ENCODE data around the gene SMYD3.

DNA sequence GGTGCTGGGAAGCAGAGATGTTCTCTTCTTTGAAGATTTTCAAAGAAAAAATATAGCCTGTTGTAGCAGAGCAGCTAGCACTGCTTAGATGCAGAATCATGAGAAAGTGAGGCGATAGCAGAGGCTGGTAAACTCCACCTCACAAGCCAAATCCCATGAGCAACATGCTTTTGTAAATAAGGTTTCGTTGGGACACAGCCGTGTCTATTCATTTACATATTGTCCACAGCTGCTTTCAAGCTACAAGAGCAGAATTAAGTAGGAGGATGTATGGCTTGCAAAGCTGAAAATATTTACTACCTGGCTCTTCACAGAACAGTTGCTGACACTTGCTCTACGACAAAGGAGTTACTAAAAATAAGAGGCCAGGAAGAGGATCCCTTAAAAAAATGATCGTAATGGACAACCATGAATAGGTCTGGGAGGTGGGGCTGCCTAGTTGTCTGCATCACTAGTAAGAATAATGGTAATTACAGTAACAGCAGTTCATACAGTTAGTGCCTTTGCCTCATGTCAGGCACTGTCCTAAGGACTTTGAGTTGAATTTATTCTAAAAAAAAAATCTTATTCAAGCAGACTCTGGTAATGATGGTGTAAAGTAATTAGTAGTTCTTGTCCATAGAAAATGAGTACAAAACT is 730.3 kb downstream of the SMYD3 start:
- TF ChIP-seq, protein P1, sequence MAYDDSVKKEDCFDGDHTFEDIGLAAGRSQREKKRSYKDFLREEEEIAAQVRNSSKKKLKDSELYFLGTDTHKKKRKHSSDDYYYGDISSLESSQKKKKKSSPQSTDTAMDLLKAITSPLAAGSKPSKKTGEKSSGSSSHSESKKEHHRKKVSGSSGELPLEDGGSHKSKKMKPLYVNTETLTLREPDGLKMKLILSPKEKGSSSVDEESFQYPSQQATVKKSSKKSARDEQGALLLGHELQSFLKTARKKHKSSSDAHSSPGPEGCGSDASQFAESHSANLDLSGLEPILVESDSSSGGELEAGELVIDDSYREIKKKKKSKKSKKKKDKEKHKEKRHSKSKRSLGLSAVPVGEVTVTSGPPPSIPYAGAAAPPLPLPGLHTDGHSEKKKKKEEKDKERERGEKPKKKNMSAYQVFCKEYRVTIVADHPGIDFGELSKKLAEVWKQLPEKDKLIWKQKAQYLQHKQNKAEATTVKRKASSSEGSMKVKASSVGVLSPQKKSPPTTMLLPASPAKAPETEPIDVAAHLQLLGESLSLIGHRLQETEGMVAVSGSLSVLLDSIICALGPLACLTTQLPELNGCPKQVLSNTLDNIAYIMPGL (CRISPR knock-in tag; IDR thresholded peaks at IDR 0.05; ENCODE audit: borderline replicate concordance) = no peak
- no peak for TF ChIP-seq JUN (IDR thresholded peaks at IDR 0.05)
- TF ChIP-seq CBX8 (IDR thresholded peaks at IDR 0.05) = no peak
- TF ChIP-seq CEBPB (IDR thresholded peaks at IDR 0.05) = no peak
- TF ChIP-seq POLR2A (IDR thresholded peaks at IDR 0.05; ENCODE audit: low read length) = no peak
